ENCODE results near the gene RSPO3.

DNA sequence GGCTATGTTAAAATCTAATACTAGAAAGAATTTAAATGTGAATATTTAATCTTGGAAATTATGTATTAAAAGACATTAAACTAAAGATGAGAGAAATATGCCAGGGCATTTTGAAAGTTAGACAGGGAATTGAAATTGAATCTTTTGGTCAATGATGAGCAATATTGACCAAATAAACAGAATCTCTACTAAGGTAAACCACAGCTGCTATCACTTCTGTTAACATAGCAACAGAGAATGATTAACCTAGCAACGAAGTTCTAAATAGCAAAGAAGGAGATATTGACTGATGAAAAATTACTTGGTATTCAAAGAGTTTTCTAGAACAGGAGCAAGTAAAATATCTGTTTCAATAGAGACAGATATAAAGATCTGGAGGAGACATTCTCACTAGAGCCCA lies 45.2 kb upstream of the RSPO3 start:
- no peak for TF ChIP-seq POLR2A (IDR thresholded peaks at IDR 0.05; ENCODE audit: low read length)
- TF ChIP-seq GATA1 (IDR thresholded peaks at IDR 0.05; ENCODE audit: low read depth, low read length): no peak

All from erythroblast (primary cell).